Measurements from ENCODE around the gene UST. TPM values are rescaled to one million over a fixed set of nuclear protein-coding genes. Genes with fewer than 3 reads are reported as not detected.

The UST gene
- total and polyA plus RNA-seq, 4 donors: 0.24 to 2.7 (median 0.87) TPM

DNA sequence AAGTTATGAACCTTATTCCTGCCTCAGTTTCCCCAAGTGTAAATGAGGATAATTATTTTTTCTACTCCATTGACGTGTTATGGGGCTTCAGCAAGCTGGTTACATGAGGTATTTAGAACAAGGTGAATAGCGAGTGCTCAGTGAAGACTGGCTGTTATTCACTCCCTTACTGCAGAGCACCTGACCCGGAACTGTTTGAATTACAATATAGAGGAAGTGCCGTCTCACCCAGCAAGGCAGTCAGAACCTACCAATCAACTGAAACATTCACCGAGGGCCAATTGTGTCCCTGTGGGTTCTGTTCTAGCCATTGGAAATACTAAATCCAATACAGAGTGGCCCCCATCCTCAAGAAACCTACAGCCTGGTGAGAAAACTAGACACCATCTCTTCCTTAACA lies 216.9 kb downstream of the UST start:
- no peak for DNase-seq (ENCODE audit: low spot score)
- 97% methylated on average over 5 of the region's 5 CpGs for WGBS
- no peaks in the 10 kb centered on the region for H3K27me3 ChIP-seq (ENCODE audit: control insufficient read depth in 4 of 4, insufficient read depth in 4 of 4, low read length in 3 of 4)
- no peak overlapping the region for H3K4me3 ChIP-seq (ENCODE audit: low read depth in 1 of 3, low read length in 3 of 3)
- H3K27ac ChIP-seq (ENCODE audit: low read depth in 1 of 2, low read length in 2 of 2): no peak overlapping the region
- H3K9me3 ChIP-seq (ENCODE audit: control insufficient read depth in 4 of 4, low read length in 3 of 4): no peaks in the 10 kb centered on the region
- H3K4me1 ChIP-seq (ENCODE audit: control insufficient read depth in 4 of 4, insufficient read depth in 4 of 4, low read length in 3 of 4): no peaks in the 10 kb centered on the region
- H3K9ac ChIP-seq (ENCODE audit: low read depth in 1 of 2, low read length in 2 of 2): no peak overlapping the region
- TF ChIP-seq FOXA2 (IDR thresholded peaks at IDR 0.05) (no peak), NR2F2 (IDR thresholded peaks at IDR 0.05) (no peak), RAD21 (IDR thresholded peaks at IDR 0.05) (no peak), TAF1 (conservative IDR thresholded peaks at IDR 0.05) (no peak), RXRA (IDR thresholded peaks at IDR 0.05) (no peak), YY1 (IDR thresholded peaks at IDR 0.05) (no peak), EGR1 (IDR thresholded peaks at IDR 0.05; ENCODE audit: low read depth in 2 of 2) (no peak)
- TF ChIP-seq, protein P1, sequence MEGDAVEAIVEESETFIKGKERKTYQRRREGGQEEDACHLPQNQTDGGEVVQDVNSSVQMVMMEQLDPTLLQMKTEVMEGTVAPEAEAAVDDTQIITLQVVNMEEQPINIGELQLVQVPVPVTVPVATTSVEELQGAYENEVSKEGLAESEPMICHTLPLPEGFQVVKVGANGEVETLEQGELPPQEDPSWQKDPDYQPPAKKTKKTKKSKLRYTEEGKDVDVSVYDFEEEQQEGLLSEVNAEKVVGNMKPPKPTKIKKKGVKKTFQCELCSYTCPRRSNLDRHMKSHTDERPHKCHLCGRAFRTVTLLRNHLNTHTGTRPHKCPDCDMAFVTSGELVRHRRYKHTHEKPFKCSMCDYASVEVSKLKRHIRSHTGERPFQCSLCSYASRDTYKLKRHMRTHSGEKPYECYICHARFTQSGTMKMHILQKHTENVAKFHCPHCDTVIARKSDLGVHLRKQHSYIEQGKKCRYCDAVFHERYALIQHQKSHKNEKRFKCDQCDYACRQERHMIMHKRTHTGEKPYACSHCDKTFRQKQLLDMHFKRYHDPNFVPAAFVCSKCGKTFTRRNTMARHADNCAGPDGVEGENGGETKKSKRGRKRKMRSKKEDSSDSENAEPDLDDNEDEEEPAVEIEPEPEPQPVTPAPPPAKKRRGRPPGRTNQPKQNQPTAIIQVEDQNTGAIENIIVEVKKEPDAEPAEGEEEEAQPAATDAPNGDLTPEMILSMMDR (IDR thresholded peaks at IDR 0.05; ENCODE audit: low read depth, low read length, missing input control): no peak
- no peaks in the 10 kb centered on the region for H3K36me3 ChIP-seq (ENCODE audit: control insufficient read depth in 4 of 4, insufficient read depth in 3 of 4, low read depth in 1 of 4, low read length in 3 of 4)

DNA sequence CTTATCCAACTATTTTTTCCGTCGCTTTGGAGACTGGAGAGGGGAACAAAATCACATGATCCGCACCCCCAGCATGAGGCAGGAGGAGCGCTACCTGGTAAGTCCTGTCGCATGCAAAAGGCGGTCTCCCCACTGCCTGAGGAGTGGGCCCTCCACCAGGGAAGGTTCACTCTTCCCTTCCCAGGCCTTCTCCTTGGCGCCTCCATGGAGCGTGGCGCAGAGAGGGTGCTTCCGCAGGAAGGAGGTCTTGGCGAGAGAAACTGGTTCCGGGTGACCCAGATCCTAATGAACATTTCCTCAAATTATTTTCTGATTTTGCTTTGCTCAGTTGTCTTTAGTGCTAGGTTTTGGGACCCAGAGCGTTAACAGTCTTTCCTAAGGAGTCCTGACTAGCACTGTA lies 217.6 kb downstream of the UST start:
- Histone ChIP-seq H3K27me3 (ENCODE audit: control insufficient read depth in 4 of 4, insufficient read depth in 4 of 4, low read length in 3 of 4) (no peaks in the 10 kb centered on the region), H3K9me3 (ENCODE audit: control insufficient read depth in 4 of 4, low read length in 3 of 4) (no peaks in the 10 kb centered on the region), H3K27ac (ENCODE audit: low read depth in 1 of 2, low read length in 2 of 2) (no peak overlapping the region), H3K4me3 (ENCODE audit: low read depth in 1 of 3, low read length in 3 of 3) (no peak overlapping the region), H3K4me1 (ENCODE audit: control insufficient read depth in 4 of 4, insufficient read depth in 4 of 4, low read length in 3 of 4) (no peaks in the 10 kb centered on the region), H3K9ac (ENCODE audit: low read depth in 1 of 2, low read length in 2 of 2) (no peak overlapping the region), H3K36me3 (ENCODE audit: control insufficient read depth in 4 of 4, insufficient read depth in 3 of 4, low read depth in 1 of 4, low read length in 3 of 4) (no peaks in the 10 kb centered on the region)
- WGBS: 97% methylated on average over 13 of the region's 13 CpGs
- TF ChIP-seq JUND (IDR thresholded peaks at IDR 0.05) (no peak), SP1 (IDR thresholded peaks at IDR 0.05) (no peak), NR2F2 (IDR thresholded peaks at IDR 0.05) (no peak), HNF4A (conservative IDR thresholded peaks at IDR 0.05) (no peak), GABPA (IDR thresholded peaks at IDR 0.05 in 1 of 2, conservative IDR thresholded peaks at IDR 0.05 in 1 of 2) (no peak), YY1 (IDR thresholded peaks at IDR 0.05) (no peak), TAF1 (conservative IDR thresholded peaks at IDR 0.05) (no peak), RAD21 (IDR thresholded peaks at IDR 0.05) (no peak), FOXA2 (IDR thresholded peaks at IDR 0.05) (no peak), RXRA (IDR thresholded peaks at IDR 0.05) (no peak), FOXA1 (IDR thresholded peaks at IDR 0.05) (no peak), EGR1 (IDR thresholded peaks at IDR 0.05; ENCODE audit: low read depth in 2 of 2) (no peak), HNF4G (IDR thresholded peaks at IDR 0.05) (no peak)
- TF ChIP-seq, protein P2, sequence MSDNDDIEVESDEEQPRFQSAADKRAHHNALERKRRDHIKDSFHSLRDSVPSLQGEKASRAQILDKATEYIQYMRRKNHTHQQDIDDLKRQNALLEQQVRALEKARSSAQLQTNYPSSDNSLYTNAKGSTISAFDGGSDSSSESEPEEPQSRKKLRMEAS (IDR thresholded peaks at IDR 0.05): no peak
- TF ChIP-seq, protein P3, sequence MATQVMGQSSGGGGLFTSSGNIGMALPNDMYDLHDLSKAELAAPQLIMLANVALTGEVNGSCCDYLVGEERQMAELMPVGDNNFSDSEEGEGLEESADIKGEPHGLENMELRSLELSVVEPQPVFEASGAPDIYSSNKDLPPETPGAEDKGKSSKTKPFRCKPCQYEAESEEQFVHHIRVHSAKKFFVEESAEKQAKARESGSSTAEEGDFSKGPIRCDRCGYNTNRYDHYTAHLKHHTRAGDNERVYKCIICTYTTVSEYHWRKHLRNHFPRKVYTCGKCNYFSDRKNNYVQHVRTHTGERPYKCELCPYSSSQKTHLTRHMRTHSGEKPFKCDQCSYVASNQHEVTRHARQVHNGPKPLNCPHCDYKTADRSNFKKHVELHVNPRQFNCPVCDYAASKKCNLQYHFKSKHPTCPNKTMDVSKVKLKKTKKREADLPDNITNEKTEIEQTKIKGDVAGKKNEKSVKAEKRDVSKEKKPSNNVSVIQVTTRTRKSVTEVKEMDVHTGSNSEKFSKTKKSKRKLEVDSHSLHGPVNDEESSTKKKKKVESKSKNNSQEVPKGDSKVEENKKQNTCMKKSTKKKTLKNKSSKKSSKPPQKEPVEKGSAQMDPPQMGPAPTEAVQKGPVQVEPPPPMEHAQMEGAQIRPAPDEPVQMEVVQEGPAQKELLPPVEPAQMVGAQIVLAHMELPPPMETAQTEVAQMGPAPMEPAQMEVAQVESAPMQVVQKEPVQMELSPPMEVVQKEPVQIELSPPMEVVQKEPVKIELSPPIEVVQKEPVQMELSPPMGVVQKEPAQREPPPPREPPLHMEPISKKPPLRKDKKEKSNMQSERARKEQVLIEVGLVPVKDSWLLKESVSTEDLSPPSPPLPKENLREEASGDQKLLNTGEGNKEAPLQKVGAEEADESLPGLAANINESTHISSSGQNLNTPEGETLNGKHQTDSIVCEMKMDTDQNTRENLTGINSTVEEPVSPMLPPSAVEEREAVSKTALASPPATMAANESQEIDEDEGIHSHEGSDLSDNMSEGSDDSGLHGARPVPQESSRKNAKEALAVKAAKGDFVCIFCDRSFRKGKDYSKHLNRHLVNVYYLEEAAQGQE (IDR thresholded peaks at IDR 0.05): no peak
- TF ChIP-seq, protein P1 (IDR thresholded peaks at IDR 0.05; ENCODE audit: low read depth, low read length, missing input control): no peak
- TF ChIP-seq, protein P4, sequence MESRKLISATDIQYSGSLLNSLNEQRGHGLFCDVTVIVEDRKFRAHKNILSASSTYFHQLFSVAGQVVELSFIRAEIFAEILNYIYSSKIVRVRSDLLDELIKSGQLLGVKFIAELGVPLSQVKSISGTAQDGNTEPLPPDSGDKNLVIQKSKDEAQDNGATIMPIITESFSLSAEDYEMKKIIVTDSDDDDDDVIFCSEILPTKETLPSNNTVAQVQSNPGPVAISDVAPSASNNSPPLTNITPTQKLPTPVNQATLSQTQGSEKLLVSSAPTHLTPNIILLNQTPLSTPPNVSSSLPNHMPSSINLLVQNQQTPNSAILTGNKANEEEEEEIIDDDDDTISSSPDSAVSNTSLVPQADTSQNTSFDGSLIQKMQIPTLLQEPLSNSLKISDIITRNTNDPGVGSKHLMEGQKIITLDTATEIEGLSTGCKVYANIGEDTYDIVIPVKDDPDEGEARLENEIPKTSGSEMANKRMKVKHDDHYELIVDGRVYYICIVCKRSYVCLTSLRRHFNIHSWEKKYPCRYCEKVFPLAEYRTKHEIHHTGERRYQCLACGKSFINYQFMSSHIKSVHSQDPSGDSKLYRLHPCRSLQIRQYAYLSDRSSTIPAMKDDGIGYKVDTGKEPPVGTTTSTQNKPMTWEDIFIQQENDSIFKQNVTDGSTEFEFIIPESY (IDR thresholded peaks at IDR 0.05): no peak
- TF ChIP-seq, protein P5, sequence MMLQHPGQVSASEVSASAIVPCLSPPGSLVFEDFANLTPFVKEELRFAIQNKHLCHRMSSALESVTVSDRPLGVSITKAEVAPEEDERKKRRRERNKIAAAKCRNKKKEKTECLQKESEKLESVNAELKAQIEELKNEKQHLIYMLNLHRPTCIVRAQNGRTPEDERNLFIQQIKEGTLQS (IDR thresholded peaks at IDR 0.05): no peak
- no peak for DNase-seq (ENCODE audit: low spot score)
